Activated naive CD8-positive, alpha-beta T cell treated with anti-CD3 and anti-CD28 coated beads for 36 hours (primary cell): ENCODE results near the gene RALGAPA2. TPM values are rescaled to one million over a fixed set of nuclear protein-coding genes. Genes with fewer than 3 reads are reported as not detected.

ENCODE experiments used
- DNase-seq: peaks from one replicate; pipeline ENCODE4 v3.0.0; 2021
- H3K27ac Mint-ChIP-seq: one replicate; pipeline ENCODE4 v1.8.0; 2022; ENCODE audit warnings: mild to moderate bottlenecking, moderate library complexity, mixed read lengths
- H3K27me3 Mint-ChIP-seq: one replicate; pipeline ENCODE4 v1.8.0; 2022; ENCODE audit warnings: mild to moderate bottlenecking, mixed read lengths
- H3K36me3 Mint-ChIP-seq: one replicate; pipeline ENCODE4 v1.8.0; 2021; ENCODE audit warnings: mild to moderate bottlenecking, mixed read lengths
- H3K4me1 Mint-ChIP-seq: one replicate; pipeline ENCODE4 v1.8.0; 2021; ENCODE audit warnings: mixed read lengths
- H3K4me3 Mint-ChIP-seq: one replicate; pipeline ENCODE4 v1.8.0; 2022; ENCODE audit warnings: mild to moderate bottlenecking, moderate library complexity, mixed read lengths
- H3K9me3 Mint-ChIP-seq: one replicate; pipeline ENCODE4 v1.8.0; 2022; ENCODE audit warnings: mixed read lengths
- total RNA-seq, 2 experiments: library from RNA; stranded (reverse); gene quantifications; one replicate each; pipeline ENCODE4 v1.2.3, GENCODE V29; 2021

The RALGAPA2 gene
- total RNA-seq, 2 experiments from 2014 or later, result 14.7 to 15.6 TPM

DNA sequence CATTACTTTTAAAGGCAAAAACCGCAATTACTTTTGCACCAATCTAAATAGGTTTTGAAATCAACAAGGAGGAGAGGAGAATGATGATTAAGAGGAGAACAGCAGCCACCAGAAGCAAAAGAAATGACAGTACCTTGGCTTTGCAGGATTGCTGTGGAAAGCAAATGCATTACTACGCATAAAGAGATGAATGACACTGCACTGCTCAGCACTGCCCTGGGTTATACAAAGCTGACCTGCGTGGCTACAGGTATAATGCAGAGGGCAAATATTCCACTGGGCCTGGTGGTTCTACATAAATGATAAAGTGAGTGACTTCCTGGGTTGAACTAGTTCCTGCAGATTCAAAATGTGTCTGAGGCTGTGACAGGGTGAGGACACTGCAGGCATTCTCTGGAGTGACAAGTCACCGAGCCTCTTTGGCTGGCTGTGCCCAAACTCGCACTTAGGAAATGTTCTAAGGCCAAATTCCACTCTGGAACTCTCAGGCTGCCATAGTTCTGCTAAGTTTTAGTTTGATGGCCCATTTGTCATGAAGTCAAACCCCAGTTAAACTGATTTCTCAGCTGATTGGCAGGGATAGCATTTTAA, 265.9 kb downstream of the RALGAPA2 start:
- Mint-ChIP-seq H3K27ac (no peak overlapping the region), H3K36me3 (no peaks in the 10 kb centered on the region), H3K4me3 (no peak overlapping the region), H3K4me1 (peaks cover 5% of the 10 kb centered on the region), H3K9me3 (no peaks in the 10 kb centered on the region), H3K27me3 (no peaks in the 10 kb centered on the region)
- no peak for DNase-seq

DNA sequence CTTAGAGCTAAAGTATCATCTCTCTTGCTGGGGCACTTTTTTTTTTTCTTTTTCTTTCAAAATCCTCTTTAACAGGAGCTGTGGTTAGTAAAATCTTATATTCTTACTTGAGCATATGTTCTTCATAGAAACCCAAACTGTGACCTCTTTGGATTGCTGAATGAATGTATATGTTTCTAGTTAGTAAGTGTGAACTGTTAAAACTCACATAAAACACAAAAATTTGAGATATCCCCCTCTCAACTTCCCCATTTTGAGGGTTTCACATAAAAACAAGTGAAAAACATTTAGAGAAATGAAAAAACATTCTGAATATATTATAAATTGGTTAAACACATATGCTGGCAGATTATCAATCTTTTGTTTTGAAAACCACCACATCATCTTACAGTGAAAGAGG, 266.4 kb downstream of the RALGAPA2 start:
- H3K9me3 Mint-ChIP-seq, result no peaks in the 10 kb centered on the region
- no peaks in the 10 kb centered on the region for H3K27me3 Mint-ChIP-seq
- H3K36me3 Mint-ChIP-seq, result no peaks in the 10 kb centered on the region
- no peak overlapping the region for H3K4me3 Mint-ChIP-seq
- no peak for DNase-seq
- peaks cover 5% of the 10 kb centered on the region for H3K4me1 Mint-ChIP-seq
- H3K27ac Mint-ChIP-seq, result no peak overlapping the region

DNA sequence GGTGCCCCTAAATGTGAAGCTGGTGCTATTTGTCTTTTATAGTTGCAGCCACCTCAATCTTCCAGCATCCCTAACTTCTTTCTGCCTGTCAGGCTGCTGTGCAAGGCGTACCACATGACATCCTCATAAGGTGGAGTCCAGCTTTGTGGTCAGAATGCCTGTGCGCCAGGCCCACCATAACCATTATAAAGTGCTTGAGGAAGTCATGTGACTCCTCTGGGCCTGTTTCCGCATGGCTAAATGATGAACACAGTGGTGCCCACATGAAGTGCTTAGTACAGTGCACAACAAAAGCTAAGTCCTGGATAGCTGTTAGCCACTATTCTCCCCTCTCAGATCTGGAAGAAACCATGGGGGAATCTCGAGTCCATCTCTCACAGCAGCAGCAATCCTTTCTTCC, 268.9 kb downstream of the RALGAPA2 start:
- Mint-ChIP-seq H3K27ac (no peak overlapping the region), H3K4me1 (peaks cover 3% of the 10 kb centered on the region), H3K9me3 (no peaks in the 10 kb centered on the region), H3K4me3 (no peak overlapping the region), H3K36me3 (no peaks in the 10 kb centered on the region), H3K27me3 (no peaks in the 10 kb centered on the region)
- DNase-seq, result no peak

DNA sequence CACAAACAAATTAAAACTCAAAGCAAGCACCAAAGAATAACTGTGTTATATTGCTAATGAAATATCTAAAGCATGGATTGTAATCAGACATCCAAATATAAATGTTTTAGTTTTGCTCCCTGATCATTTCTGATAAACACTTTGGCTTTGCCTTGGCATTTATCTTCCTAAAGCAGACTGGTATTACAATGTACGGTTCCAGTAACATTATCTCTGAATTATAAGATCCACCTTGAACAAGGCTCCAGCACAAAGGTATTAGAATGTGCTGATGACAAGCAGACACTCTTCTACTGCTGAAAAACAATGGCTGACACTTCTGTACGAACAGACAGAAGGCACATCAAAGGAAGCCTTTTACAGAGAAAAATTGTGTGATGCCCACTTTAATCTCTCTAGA, 270.0 kb downstream of the RALGAPA2 start:
- H3K4me3 Mint-ChIP-seq, result no peak overlapping the region
- no peaks in the 10 kb centered on the region for H3K9me3 Mint-ChIP-seq
- H3K4me1 Mint-ChIP-seq, result peaks cover 3% of the 10 kb centered on the region
- no peaks in the 10 kb centered on the region for H3K36me3 Mint-ChIP-seq
- no peak for DNase-seq
- no peaks in the 10 kb centered on the region for H3K27me3 Mint-ChIP-seq
- H3K27ac Mint-ChIP-seq, result no peak overlapping the region

- no peak overlapping the region for H3K27ac Mint-ChIP-seq
- H3K36me3 Mint-ChIP-seq, result no peaks in the 10 kb centered on the region
- no peaks in the 10 kb centered on the region for H3K27me3 Mint-ChIP-seq
- H3K4me1 Mint-ChIP-seq, result peaks cover 3% of the 10 kb centered on the region
- no peak overlapping the region for H3K4me3 Mint-ChIP-seq
- no peak for DNase-seq
- H3K9me3 Mint-ChIP-seq, result no peaks in the 10 kb centered on the region
These were observed 271.4 kb downstream of the RALGAPA2 start for GRCh38 chr20:20440886-20441658.

GRCh38 chr20:20440481-20440880, 272.0 kb downstream of the RALGAPA2 start:
- Mint-ChIP-seq H3K4me1 (peaks cover 3% of the 10 kb centered on the region), H3K27me3 (no peaks in the 10 kb centered on the region), H3K9me3 (no peaks in the 10 kb centered on the region)

DNA sequence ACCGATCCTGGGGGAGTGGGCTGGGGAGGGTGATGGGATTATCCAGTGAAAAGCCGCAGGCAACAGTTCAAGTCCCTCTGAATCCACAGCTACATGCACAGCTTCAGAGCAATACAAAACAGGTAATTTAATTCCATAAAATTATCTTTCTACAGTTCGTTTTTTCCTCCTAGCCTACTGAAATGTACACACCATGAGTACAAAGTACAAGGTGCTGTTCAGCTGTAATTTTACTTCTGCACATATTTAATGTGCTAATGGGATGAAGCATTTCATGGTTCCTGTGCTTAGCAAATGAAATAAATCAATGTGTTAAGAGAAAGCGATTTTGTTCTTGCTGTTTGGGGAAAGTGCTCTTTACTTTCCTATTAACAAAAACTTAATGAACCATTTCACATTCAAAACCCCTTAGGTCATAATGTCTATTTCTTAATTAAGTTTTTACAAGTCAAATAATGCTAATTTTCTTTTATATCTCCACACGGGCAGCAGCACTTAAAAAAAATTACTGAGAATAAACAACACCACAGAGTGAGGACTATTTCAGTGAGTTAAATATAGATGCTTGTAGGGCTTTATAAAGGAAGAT, 272.7 kb downstream of the RALGAPA2 start:
- no peak for DNase-seq
- no peak overlapping the region for H3K4me3 Mint-ChIP-seq
- no peaks in the 10 kb centered on the region for H3K27me3 Mint-ChIP-seq
- no peak overlapping the region for H3K27ac Mint-ChIP-seq
- no peaks in the 10 kb centered on the region for H3K9me3 Mint-ChIP-seq
- peaks cover 3% of the 10 kb centered on the region for H3K4me1 Mint-ChIP-seq
- H3K36me3 Mint-ChIP-seq, result no peaks in the 10 kb centered on the region

More at GRCh38 chr20:20440481-20440880, 272.0 kb downstream of the RALGAPA2 start:
- Mint-ChIP-seq H3K27ac (no peak overlapping the region), H3K36me3 (no peaks in the 10 kb centered on the region), H3K4me3 (no peak overlapping the region)
- no peak for DNase-seq

GRCh38 chr20:20437314-20437713, 275.1 kb downstream of the RALGAPA2 start:
- Mint-ChIP-seq H3K27ac (no peak overlapping the region), H3K27me3 (no peaks in the 10 kb centered on the region), H3K4me1 (no peaks in the 10 kb centered on the region), H3K4me3 (no peak overlapping the region), H3K36me3 (no peaks in the 10 kb centered on the region), H3K9me3 (no peaks in the 10 kb centered on the region)
- no peak for DNase-seq

- no peaks in the 10 kb centered on the region for H3K27me3 Mint-ChIP-seq
- H3K4me1 Mint-ChIP-seq, result no peaks in the 10 kb centered on the region
- no peaks in the 10 kb centered on the region for H3K36me3 Mint-ChIP-seq
- H3K27ac Mint-ChIP-seq, result no peak overlapping the region
- H3K9me3 Mint-ChIP-seq, result no peaks in the 10 kb centered on the region
- DNase-seq, result no peak
- no peak overlapping the region for H3K4me3 Mint-ChIP-seq
These were observed 275.8 kb downstream of the RALGAPA2 start for GRCh38 chr20:20436689-20437088.

DNA sequence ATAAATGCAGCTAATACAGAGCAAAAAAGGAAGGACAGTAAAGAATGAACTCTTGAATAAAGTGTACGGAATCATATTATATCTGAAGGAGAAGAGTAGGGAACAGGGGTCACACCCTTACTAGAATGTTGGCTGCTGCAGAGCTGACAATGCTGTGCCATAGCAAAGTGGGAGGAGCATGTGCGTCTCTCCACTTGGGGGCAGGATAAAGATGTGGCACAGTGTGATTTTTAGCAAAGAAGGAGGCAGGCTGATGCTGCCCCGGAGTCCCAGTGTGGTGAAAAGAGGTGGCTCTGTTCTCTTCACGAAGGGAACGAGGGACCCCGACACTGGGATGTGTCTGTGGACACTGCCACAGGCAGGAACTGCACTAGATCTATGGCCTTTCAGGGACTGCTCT, 277.0 kb downstream of the RALGAPA2 start:
- H3K27me3 Mint-ChIP-seq, result no peaks in the 10 kb centered on the region
- H3K27ac Mint-ChIP-seq, result no peak overlapping the region
- peaks cover 1% of the 10 kb centered on the region for H3K36me3 Mint-ChIP-seq
- H3K4me3 Mint-ChIP-seq, result no peak overlapping the region
- no peaks in the 10 kb centered on the region for H3K4me1 Mint-ChIP-seq
- DNase-seq, result no peak
- H3K9me3 Mint-ChIP-seq, result no peaks in the 10 kb centered on the region

DNA sequence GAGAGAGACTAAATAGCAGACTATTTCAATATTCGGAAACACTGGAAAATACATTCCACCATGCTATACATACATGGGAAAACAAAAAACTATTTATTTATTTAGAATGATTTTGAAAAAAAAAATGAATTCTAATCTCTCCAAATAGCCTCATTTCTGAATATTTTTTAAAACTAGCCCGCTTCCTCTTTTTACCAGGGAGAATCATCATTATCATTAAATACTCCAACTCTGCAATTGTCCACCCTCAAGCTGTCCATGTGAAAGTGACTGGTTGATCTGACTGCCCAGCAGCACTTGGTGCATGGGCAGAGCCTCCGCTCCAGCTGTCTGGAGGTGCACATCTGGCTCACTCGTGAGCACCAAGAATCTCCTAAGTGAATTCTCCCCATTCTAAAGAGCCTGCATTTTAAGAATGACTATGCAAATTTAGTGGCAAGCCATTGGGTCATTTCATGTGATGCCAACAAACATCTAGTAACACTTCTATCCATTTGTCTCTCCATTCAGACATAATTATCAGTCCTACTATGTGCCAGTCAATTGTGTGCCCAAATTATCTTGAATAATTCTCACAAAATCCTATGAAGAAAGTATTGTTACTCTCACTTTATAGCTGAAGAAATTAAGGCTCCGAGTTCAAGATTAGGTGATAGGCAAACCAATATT, 279.7 kb downstream of the RALGAPA2 start:
- no peak for DNase-seq
- Mint-ChIP-seq H3K9me3 (no peaks in the 10 kb centered on the region), H3K4me1 (peaks cover 4% of the 10 kb centered on the region), H3K36me3 (peaks cover 1% of the 10 kb centered on the region), H3K4me3 (no peak overlapping the region), H3K27me3 (no peaks in the 10 kb centered on the region), H3K27ac (no peak overlapping the region)

GRCh38 chr20:20430066-20430465, 282.4 kb downstream of the RALGAPA2 start:
- peaks cover 1% of the 10 kb centered on the region for H3K36me3 Mint-ChIP-seq
- no peak for DNase-seq
- H3K27me3 Mint-ChIP-seq, result no peaks in the 10 kb centered on the region
- H3K27ac Mint-ChIP-seq, result no peak overlapping the region
- no peak overlapping the region for H3K4me3 Mint-ChIP-seq
- H3K4me1 Mint-ChIP-seq, result peaks cover 11% of the 10 kb centered on the region
- no peaks in the 10 kb centered on the region for H3K9me3 Mint-ChIP-seq

DNA sequence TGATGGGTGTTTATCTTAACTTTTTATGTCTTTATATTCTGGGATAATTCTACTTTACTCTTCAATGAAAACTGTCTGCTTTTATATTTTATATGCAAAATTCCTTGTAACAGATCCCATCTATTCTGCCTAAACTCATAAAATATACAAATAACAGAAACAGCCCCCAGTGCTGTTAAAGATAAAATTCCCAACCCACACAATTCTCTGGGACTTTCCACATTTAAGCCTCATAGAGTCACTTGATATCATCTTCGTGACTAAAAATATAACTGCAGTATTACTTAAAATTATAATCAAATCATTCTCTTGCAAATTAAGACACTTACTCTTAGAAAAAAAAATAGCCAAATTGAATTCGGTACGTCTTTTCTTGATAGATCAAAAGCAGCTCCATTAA, 284.4 kb downstream of the RALGAPA2 start:
- Mint-ChIP-seq H3K9me3 (no peaks in the 10 kb centered on the region), H3K27ac (no peak overlapping the region), H3K4me1 (peaks cover 11% of the 10 kb centered on the region), H3K27me3 (no peaks in the 10 kb centered on the region), H3K4me3 (no peak overlapping the region), H3K36me3 (peaks cover 6% of the 10 kb centered on the region)
- DNase-seq, result no peak

DNA sequence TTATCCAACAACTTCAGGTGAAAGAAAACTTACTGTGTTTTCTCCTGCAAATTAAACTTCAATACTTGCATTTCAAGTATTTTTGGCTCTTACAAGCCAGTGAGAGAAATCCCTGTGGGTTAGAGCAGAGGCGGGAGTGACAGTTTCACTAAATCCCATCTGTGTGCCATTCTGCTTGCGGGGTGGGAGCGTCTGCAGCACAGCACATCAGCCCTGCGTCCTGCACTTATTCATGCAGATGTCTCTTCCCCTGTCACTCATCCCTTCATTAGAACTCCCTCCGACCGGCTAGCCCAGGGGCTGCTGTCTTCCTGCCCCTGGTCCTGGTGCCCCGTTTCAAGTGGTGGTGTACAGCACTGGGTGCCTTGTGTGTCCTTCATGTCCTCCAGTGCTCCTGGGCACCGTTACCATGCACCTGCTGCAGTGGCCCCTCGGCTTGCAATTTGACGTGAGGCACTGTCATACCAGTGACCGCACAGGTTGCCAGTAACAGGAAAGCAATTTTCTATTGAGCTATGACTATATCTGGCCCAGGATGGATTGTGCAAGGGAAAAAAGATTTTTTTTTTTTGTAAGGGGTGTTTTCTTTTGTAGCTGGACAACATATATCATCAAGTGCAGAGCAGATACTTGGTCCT, 285.1 kb downstream of the RALGAPA2 start:
- H3K27ac Mint-ChIP-seq, result no peak overlapping the region
- peaks cover 7% of the 10 kb centered on the region for H3K36me3 Mint-ChIP-seq
- H3K9me3 Mint-ChIP-seq, result no peaks in the 10 kb centered on the region
- no peak overlapping the region for H3K4me3 Mint-ChIP-seq
- H3K4me1 Mint-ChIP-seq, result peaks cover 11% of the 10 kb centered on the region
- H3K27me3 Mint-ChIP-seq, result no peaks in the 10 kb centered on the region
- DNase-seq, result no peak

GRCh38 chr20:20426655-20426907, 285.9 kb downstream of the RALGAPA2 start:
- H3K9me3 Mint-ChIP-seq, result no peaks in the 10 kb centered on the region
- peaks cover 7% of the 10 kb centered on the region for H3K36me3 Mint-ChIP-seq
- peaks cover 11% of the 10 kb centered on the region for H3K4me1 Mint-ChIP-seq
- H3K27ac Mint-ChIP-seq, result no peak overlapping the region
- DNase-seq, result no peak
- H3K4me3 Mint-ChIP-seq, result no peak overlapping the region
- H3K27me3 Mint-ChIP-seq, result no peaks in the 10 kb centered on the region
